ENCODE results near the gene AUH. TPM values are rescaled to one million over a fixed set of nuclear protein-coding genes. Genes with fewer than 3 reads are reported as not detected.
A peak's percentile ranks its signal among the peaks of the same experiment; 100 is the strongest.
"Not testable (repeated sequence)": the region's sequence is repeated elsewhere in the genome, so short reads cannot be mapped to it uniquely, and the experiment has no call there.

Gene AUH
- total and polyA plus RNA-seq, 9 of the 15 experiments (the other 6 are each of a cell fraction or from before 2014, with no cell fraction given), result 3.4 to 29.0 (median 10.1) TPM

GRCh38 chr9:91374939-91375338 lies 13.2 kb upstream of the AUH start (continued):
- TF ChIP-seq SMAD3 (CRISPR knock-in tag; conservative IDR thresholded peaks at IDR 0.05), result no peak

- Histone ChIP-seq H4K20me1 (replicated peaks; ENCODE audit: control insufficient read depth, insufficient read depth, low read length) (no peaks in the 10 kb centered on the region), H3K4me2 (ENCODE audit: insufficient read depth, low read length) (no peak overlapping the region), H3K9me1 (ENCODE audit: control insufficient read depth, insufficient read depth, low read length) (no peaks in the 10 kb centered on the region), H3K9ac (ENCODE audit: insufficient read depth in 1 of 2, low read depth in 2 of 2, low read length in 2 of 2) (no peak overlapping the region), H3K4me3 (no peak overlapping the region), H2AFZ (ENCODE audit: low read depth, low read length) (no peak overlapping the region), H3K27me3 (ENCODE audit: control insufficient read depth in 2 of 2, insufficient read depth in 2 of 2, low read length in 2 of 2) (no peaks in the 10 kb centered on the region), H3K27ac (ENCODE audit: extremely low read depth, low read depth, low read length) (no peak overlapping the region), H3K9me3 (replicated peaks; ENCODE audit: control insufficient read depth, insufficient read depth, low read depth, low read length) (no peaks in the 10 kb centered on the region), H3K79me2 (ENCODE audit: control insufficient read depth, insufficient read depth, low read length) (no peaks in the 10 kb centered on the region), H3K4me1 (replicated peaks in 1 of 2; ENCODE audit: control insufficient read depth in 2 of 2, insufficient read depth in 2 of 2, low read length in 2 of 2) (no peaks in the 10 kb centered on the region; a peak in 1 of 5 replicates), H3K36me3 (ENCODE audit: control insufficient read depth, insufficient read depth, low read length) (no peaks in the 10 kb centered on the region)
- ChIA-PET CTCF (ENCODE audit: low intra/inter-chr PET ratio) (no interaction called here), POLR2A (interaction anchor here (0.8 kb wide), 1 partner anchor 11 kb away, joined by 3 read pairs; no protein-coding TSS in a partner anchor)
- no peak for TF ChIP-seq PHF21A (IDR thresholded peaks at IDR 0.05; ENCODE audit: borderline replicate concordance, low read depth)
- TF ChIP-seq GABPB2 (CRISPR knock-in tag; conservative IDR thresholded peaks at IDR 0.05), result no peak
- TF ChIP-seq ZBTB43 (CRISPR knock-in tag; IDR thresholded peaks at IDR 0.05), result no peak
- no peak for TF ChIP-seq ZBTB2 (IDR thresholded peaks at IDR 0.05)
- no peak for TF ChIP-seq NR3C1 (CRISPR knock-in tag; IDR thresholded peaks at IDR 0.05)
- no peak for TF ChIP-seq MTF1 (CRISPR knock-in tag; IDR thresholded peaks at IDR 0.05; ENCODE audit: borderline replicate concordance)
- BruUV-seq (replicated peaks), result no TSS peak
- ATAC-seq (peak; percentile 26; the same call in 1 of the 3 replicates), FAIRE-seq (no peak), DNase-seq (ENCODE audit: extremely low read depth in 1 of 4, low spot score in 3 of 4) (peak in 1 of 4 experiments; percentile 8)
- 0% methylated on average over 1 of the region's 1 CpG for WGBS (ENCODE audit: insufficient coverage, low coverage, missing lambda C conversion rate)
- in situ Hi-C loops (cut with MboI), result no loop called here
- intact Hi-C loops (cut with micrococcal nuclease), result no loop called here
These were observed 10.2 kb upstream of the AUH start for GRCh38 chr9:91371894-91372293.

- intact Hi-C loops (cut with micrococcal nuclease); in situ Hi-C loops (cut with MboI); H3K9me1 ChIP-seq (ENCODE audit: control insufficient read depth, insufficient read depth, low read length); H3K36me3 ChIP-seq (ENCODE audit: control insufficient read depth, insufficient read depth, low read length); ATAC-seq; H3K4me2 ChIP-seq (ENCODE audit: insufficient read depth, low read length); H3K9ac ChIP-seq (ENCODE audit: insufficient read depth in 1 of 2, low read depth in 2 of 2, low read length in 2 of 2); H4K20me1 ChIP-seq (replicated peaks; ENCODE audit: control insufficient read depth, insufficient read depth, low read length); BruUV-seq (replicated peaks); H3K27me3 ChIP-seq (ENCODE audit: control insufficient read depth in 2 of 2, insufficient read depth in 2 of 2, low read length in 2 of 2); H3K79me2 ChIP-seq (ENCODE audit: control insufficient read depth, insufficient read depth, low read length); H3K27ac ChIP-seq (ENCODE audit: extremely low read depth, low read depth, low read length); CTCF ChIA-PET (ENCODE audit: low intra/inter-chr PET ratio); FAIRE-seq; H3K4me3 ChIP-seq; H2AFZ ChIP-seq (ENCODE audit: low read depth, low read length); DNase-seq (ENCODE audit: extremely low read depth in 1 of 4, low spot score in 3 of 4); H3K4me1 ChIP-seq (replicated peaks in 1 of 2; ENCODE audit: control insufficient read depth in 2 of 2, insufficient read depth in 2 of 2, low read length in 2 of 2); H3K9me3 ChIP-seq (replicated peaks; ENCODE audit: control insufficient read depth, insufficient read depth, low read depth, low read length): not testable (repeated sequence)
- POLR2A ChIA-PET, result interaction anchor here (0.6 to 1.2 kb wide), 2 partner anchors 9 to 27 kb away, joined by 3 read pairs; no protein-coding TSS in a partner anchor
- WGBS (ENCODE audit: insufficient coverage, low coverage, missing lambda C conversion rate), result 25% methylated on average over 3 of the region's 3 CpGs
These were observed 8.3 kb upstream of the AUH start for GRCh38 chr9:91370006-91370405.

Measured in K562 (cell line).